Urothelium cell line (cell line): ENCODE data around the gene IQGAP3.

Experiments used
- DNase-seq: peaks from one replicate; pipeline ENCODE4 v3.0.0; 2011; ENCODE audit warnings: low spot score, mixed read lengths
- FAIRE-seq: peaks from 2 replicates; lab custom pipeline; 2011; peaks lifted over from hg19 to GRCh38; lab: Jason Lieb, UNC

The IQGAP3 gene

DNA sequence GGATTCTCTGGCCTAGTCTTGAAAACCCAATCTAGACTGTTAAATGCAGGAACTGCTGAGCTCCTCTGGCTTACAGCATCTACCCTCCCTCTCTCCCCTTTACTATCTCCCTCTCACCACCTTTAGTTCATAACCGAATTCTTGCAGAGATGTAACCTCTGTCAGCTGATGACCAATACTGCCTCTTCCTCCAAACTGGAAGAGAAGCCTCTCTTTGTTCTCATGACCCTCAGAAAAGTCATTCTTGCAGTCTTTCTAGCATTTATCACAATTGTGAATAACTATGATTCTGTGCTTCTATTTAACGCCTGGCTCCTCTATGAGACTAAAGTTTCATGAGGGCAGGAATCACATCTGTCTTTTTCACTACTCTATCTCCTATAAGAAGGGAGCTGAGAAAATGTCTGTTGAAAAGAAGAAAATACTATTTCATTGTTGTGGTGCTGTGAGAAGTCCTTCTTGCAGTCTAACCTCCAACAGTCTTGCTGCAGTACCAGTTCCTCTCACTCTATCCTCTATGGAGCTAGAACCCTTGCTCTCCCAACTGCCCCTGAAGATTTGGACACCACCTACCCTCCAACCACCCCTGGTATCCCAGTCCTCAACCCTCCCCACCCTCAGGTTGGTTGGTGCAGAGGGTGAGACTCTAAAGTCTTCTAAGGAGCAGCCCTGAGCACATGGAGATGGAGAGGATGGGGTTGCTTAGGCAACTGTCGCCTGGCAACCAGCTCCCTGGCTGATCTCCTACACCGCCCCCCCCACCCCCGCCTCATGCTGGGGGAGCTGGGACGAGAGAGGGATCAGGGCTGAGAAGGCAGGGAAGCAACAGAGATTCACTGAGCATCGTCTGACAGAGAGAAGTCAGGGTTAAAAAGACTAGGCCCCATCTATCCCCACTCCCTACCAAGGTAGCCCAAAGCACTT, 85.7 kb downstream of the IQGAP3 start:
- no peak for FAIRE-seq
- no peak for DNase-seq

DNA sequence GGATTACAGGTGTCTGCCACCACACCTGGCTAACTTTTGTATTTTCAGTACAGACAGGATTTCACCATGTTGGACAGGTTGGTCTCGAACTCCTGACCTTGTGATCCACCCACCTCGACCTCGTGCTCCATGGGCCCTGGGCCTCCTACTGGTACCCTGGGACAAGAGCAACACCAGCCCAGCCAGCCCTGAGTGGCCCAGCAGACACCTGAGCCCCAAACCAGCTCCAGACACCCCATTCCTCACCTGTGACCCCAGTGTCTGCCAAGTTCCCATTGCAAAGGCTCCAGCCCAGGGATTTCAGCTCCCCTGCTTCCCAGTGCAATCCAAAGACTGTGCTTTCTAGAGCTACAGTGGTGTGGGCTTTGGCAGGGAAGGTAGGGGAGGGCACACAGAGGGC, 86.4 kb downstream of the IQGAP3 start:
- FAIRE-seq, result no peak
- DNase-seq, result no peak

DNA sequence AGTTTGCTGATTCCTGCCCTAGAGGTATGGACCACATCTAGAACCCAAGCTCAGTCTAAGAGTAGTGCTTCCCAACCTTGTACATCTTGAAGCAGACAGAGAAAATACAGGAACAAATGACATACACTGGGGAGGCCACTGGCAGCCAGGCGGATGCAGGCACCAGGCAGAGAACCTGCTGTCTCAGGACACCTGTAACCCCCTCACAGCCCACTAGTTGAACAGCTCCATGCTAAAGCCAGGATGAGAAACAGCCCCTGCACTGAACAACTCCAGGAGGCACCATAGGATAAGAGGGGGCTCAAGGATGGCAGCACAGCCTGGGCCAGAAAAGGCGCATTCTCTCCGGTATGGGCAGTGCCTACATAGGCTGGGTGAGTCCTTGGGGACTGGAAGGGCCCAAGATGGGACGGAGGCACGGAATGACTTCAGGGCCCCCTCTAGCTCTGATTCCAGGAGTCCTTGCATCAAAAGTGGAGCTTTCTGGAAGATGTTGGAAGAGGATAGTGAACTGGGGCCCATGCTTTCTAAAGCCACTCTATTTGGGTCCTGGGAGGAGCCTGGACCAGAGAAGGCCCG, 87.8 kb downstream of the IQGAP3 start:
- DNase-seq (no peak), FAIRE-seq (no peak)

DNA sequence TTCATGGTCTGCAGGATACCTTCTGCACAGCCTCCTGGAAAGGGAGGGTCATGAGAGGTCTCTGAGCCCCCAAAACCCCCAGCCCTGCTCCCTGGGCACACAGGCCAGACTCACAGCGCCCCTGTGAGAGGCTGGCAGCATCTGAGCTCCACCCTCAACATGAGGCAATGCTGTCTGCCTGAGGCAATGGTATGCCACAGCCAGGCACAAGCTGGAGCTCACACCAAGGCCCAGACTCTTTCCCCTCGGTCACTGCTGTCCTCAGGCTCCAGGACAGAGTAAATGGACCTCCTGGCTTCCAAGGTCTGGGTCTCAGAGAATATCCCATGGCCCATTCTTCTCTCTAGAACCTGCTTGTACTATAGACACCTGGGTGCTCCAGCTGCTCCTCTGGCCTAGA, 89.0 kb downstream of the IQGAP3 start:
- no peak for DNase-seq

DNA sequence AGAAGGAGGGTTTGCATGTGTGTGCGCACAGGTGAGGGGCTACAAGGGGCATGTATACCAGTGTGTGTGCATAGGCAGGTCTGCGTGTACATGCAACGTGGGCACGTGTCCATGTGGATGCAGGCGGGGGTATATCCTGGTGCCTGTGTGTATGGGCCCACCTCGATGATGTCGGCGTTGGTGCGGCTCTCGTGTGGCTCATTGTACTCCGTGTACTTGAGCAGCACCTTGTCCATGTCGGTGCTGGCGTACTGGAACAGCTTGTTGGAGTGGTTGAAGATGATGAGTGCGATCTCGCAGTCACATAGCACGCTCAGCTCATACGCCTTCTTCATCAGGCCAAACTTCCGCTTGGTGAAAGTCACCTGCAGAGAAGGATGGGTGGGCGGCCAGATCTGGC, 90.1 kb downstream of the IQGAP3 start:
- DNase-seq (no peak), FAIRE-seq (no peak)

More for the DNA sequence above, 89.0 kb downstream of the IQGAP3 start:
- FAIRE-seq, result no peak

DNA sequence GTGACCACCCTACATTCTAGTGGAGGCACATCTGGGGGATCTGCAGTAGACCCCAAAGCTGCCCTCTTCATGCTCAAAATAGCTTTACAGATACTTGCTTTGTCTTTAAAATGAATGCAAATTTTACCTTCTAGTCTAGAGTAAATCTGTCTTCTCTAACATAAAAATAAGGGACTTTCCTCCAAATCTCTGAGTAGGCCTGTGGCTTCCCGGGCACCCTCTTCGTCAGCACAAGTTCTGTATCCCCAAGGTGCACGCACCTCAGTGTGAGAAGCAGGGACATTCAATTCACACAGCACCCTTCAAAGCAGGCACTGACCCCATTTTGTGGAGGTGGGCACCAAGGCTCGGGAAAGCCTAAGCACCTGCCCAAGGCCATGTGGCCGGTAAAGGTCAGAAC, 90.8 kb downstream of the IQGAP3 start:
- no peak for FAIRE-seq

DNA sequence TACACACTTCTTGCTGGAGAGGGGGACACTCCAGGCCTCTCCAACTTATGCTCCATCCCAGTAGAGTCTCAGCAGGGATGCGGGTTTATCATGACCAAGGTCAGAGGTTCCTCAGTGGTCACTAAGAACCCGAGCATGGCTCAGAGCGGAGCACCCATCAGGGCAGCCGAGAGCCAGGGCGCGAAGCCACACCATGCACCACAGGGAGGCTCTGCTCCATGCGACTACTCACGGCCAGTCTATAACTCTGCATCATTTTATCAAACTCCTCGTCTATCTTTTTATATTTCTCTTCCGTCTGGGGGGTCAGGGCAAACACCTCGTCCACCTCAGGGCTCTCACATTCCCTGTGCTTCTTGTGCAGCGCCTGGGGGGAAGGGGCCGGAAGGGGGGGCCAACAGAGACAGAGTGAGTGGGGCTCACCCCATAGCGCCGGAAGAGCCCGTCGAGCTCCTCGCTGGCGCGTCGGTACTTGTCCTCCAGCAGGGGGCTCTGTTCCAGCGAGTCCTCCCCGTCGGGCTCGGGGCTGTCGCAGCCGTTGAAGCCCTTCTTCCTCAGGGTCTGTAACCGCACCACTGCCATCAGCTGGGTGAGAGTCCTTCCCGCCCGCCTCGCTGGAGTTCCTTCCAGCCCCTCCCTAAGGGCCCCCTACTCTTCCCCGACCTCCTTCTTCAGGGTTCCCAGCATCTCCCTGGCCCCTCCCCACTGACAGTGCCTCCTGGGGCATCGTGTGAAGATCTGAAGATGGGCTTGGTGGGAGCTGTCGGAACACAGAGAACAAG, 91.8 kb downstream of the IQGAP3 start:
- FAIRE-seq (no peak), DNase-seq (peak; percentile 40)

More for the DNA sequence above, 90.8 kb downstream of the IQGAP3 start:
- DNase-seq, result no peak

DNA sequence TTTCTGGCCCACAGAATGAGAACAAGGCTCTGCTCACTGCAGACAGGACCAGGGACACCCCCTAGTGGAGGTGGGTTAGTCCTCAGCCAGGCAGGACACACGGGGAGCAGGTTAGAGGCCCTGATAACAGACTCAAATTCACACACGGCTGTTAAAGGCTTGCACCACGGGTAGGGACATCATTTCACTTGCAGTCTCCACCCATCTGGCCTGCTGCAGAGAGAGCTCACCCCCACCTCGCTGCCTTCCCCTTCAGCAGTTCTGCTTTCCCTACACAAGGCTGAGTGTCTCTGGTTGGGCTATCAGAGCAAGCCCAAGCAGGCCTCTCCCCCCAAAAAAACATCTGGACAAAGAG, 92.4 kb downstream of the IQGAP3 start:
- no peak for DNase-seq
- FAIRE-seq, result no peak

DNA sequence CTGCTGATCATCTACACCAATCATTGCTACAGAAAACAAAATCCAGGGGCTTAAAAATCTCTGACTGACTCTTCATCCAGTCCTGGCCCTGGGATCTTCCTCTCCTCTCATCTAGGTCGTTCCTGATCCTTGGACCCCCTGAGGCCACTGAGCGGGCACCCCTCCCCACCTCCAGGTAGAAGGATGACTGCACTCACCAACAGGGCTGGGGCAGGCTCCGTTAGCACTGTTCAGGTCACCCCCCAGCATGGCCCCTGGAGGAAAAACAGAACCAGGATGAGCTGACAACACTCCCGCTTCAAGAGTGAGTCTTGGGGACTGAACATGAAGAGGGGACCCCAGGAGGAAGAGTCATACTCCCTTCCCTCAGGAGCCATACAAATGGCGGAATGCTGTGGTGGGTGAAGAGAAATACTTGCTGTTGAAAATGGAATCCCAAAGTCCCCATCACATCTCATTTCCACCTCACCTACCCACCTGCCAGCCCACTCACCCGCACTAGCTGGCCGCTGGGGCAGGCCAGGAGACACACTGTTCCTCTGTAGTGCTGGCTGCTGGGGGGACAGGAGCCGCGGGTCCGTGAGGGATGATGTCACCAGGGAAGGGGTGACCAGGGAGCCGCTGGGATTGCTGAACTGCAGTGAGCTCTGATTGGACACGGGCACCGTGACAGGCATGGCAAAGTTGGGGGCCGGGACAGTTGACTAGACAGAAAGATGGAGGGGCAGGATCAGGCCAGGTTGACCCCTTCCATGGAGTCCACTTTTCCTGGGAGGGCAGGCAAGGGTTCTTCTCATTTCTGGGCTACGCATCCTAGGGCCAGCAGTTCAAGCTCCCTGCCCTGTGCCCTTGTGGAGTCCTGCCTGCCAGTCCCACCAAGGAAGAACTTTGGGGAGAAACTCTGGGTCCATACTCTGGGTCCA, 93.0 kb downstream of the IQGAP3 start:
- DNase-seq, result no peak
- FAIRE-seq, result no peak

DNA sequence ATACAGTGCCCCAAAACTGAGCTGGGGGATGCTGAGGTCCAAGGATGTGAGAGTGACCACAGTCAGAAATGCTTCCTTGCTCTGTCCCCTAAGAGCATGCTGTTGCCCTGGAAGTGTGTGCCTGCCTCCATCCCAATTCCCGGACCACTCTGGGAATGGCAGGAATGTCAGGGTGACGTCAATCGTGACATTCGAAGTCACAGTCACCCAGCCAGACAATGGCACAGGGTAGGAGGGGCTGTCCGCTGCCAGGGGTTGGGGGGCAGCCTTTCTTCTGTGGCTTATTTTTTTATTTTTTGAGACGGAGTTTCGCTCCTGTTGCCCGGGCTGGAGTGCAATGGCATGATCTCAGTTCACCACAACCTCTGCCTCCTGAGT, 94.1 kb downstream of the IQGAP3 start:
- FAIRE-seq, result no peak
- no peak for DNase-seq

DNA sequence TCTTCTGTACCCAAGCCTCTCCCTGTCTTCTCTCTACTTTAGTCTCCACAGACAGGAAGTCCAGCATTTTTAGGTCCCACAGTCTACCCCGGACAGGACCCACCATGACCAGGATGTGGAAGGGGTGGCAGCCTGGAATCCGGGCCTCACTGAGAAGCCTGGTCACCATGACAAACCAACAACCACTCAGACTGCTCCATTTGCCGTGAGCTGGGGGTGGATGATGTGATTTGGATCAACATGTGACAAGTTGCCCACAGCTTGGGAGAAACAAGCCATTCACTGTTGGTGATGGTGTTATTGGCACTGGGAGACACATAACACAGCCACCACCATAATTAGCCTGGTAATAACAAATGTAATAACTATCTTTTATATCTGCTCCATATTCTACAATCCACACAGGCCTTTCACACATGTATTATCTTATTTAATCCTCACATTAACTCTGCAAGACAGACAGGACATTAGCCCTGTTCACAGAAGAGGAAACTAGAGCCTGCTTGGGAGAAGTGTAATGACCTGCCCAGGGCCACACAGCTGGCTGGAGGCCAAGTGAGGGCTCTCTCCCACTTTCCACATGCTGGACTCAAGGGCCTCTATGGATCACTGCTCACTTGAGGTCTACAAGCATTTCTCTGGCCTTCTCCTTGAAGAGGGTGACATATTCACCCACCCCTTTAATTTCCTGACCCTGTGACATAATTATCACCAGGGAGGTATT, 94.7 kb downstream of the IQGAP3 start:
- FAIRE-seq (no peak), DNase-seq (no peak)

DNA sequence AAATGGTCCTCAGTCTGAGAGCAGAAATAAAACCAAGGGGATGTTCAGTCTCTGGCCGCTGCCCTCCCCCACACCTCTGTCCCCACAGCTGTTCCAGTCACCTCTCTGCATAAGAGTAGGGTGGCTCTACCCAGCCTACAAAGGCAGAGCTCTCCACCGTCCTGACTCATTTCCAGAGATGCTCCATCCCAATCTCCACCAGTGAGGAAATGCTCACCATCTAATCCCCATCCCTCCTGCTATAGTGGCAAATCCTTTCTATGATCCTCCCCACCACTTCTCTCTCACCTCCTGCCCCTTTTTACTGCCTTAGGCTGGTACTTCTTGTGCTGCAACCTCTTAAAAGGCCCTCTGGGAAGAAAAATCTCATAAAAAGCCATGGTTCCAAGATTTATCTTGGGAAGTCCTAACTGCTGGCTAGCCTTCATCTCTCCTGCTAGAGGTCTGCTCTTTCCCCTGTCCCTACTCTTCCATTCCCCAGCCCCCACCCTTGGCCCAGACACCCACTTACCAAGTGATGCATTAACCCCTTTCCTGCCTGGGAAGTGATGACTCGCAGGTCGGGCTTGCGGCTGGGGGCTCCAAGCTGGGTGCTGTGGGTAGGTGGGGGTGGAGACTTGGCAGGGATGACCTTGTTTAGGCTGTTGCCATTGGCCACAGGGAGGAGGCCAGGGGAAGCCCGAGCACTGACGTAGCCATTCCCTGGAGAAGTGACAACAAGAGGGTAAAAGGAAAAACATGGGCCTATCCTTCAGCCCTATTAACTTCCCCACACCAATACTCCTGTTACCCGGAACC, 95.7 kb downstream of the IQGAP3 start:
- DNase-seq, result peak; percentile 26
- no peak for FAIRE-seq

DNA sequence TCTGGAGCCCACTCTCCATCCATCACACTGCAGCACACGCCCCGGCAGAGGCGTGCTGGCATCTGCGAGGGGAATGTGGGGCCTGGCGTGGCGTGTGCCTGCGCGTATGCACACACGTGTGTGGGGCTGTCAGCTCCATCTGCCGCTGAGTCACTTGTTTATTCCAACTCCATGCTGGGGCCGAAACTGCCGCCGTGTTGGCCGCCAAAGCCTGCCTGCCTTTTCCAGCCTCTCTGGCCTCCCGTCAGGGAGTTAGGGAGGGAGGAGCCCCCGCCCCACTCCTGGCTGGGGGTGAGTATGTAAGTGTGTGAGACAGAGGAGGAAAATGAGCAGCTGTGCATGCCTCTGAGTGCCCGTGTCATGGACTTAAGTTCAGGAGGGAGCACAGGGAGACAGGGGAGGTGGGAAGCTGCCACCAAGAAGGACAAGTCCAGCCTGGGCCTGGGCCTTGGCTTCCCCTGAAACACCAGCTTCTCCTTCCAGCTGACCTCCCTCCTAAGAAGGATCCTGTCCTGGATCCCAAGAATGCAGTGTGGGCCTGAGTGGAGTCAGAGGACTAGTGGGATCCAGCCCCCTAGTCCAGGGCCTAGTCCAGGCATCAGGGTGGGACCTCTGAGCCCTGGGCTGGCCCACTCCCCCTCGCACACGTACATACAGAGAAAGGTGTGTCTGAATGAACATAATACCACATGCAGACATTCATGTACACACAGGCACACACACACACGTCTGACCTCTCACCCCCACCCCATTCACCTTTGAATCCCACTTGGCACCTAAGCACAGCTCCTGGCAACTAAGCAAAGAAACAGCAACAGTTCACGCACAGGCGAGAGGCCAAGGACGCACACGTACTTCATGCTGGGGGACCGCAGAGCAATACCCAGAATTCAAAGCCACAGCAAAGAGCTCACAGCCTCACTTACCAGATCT, 96.5 kb downstream of the IQGAP3 start:
- DNase-seq (no peak), FAIRE-seq (no peak)
